Measurements from ENCODE around the gene ABHD13.
"Not testable (repeated sequence)": the region's sequence is repeated elsewhere in the genome, so short reads cannot be mapped to it uniquely, and the experiment has no call there.

The ABHD13 gene

GRCh38 chr13:108218044-108218974 is at the start of gene ABHD13:
Gene ABHD13, plus strand, starts transcription at chr13:108218392. Its CDS starts 10,827 bp downstream, at chr13:108229219.
- peak; percentile 91 for DNase-seq

- DNase-seq: no peak
These were observed 49.3 kb upstream of the ABHD13 start for GRCh38 chr13:108168929-108169328.

GRCh38 chr13:108176685-108177274 is 41.4 kb upstream of the ABHD13 start:
- DNase-seq: peak; percentile 63

DNA sequence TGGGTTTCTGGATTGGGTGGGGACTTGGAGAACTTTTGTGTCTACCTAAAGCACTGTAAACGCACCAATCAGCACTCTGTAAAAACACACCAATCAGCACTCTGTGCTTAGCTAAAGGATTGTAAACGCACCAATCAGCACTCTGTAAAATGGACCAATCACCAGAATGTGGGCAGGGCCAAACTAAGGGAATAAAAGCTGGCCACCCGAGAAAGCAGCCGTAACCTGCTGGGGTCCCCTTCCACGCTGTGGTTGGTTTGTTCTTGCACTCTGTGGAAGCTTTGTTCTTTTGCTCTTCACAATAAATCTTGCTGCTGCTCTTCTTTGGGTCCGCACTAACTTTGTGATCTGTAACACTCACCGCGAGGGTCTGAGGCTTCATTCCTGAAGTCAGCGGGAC is 40.1 kb upstream of the ABHD13 start:
- DNase-seq: no peak

GRCh38 chr13:108182652-108183051 is 35.5 kb upstream of the ABHD13 start:
- no peak for DNase-seq

DNA sequence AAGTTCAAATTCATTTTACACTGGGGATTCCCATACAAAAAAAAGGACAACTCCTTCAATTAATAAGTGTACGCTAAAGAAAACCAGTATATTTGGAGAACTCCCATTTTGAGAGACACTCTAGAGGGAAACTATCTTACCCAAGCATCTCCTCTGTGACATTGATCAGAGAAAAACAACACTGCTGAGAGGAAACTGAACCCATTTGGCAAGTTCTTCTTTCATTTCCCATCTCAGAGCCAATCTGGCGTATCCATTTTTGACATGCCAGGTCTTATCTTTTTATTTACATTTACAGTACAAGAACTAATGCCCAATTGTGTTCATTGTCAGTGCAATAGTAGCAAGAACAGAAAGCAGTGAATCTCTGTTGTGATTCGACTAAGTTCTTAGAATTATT is 33.0 kb upstream of the ABHD13 start:
- no peak for DNase-seq

GRCh38 chr13:108188260-108188659 is 29.9 kb upstream of the ABHD13 start:
- DNase-seq: no peak

- no peak for DNase-seq
These were observed 27.3 kb upstream of the ABHD13 start for GRCh38 chr13:108190897-108191296.

- no peak for DNase-seq
These were observed 24.4 kb upstream of the ABHD13 start for GRCh38 chr13:108193806-108194205.

GRCh38 chr13:108194435-108194936 is 23.7 kb upstream of the ABHD13 start:
- no peak for DNase-seq

- DNase-seq: no peak
These were observed 23.0 kb upstream of the ABHD13 start for GRCh38 chr13:108195146-108195545.

- DNase-seq: no peak
These were observed 22.3 kb upstream of the ABHD13 start for GRCh38 chr13:108195861-108196260.

DNA sequence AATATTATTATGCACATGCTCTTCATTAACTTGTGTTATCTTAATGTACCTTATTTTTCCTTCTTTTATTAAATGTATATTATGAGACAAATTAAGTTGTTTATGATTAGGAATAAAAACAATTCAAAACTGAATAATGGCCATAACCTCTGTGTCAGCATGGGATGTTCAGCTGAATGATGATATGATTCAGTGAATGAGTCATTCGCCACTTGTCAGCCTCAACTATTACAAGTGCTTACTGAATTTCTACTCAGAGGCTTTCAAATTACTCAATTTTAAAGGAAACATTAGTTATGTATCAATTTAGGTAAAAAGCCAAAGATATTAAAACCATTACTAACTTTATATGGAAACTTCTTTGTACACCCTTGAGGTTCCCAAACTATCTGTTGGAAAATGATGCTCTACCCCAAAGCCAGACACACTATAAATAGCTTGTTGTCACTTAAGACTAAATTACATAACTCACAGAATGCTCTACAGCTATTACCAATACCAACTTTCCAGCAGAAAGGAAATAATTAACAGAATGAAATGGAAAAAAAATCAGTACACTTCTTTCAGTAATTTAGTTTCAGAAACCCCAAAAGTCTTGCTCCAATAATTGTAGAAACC is 17.3 kb upstream of the ABHD13 start:
- no peak for DNase-seq

GRCh38 chr13:108210551-108210950 is 7.6 kb upstream of the ABHD13 start:
- DNase-seq: no peak

- DNase-seq: no peak
These were observed 5.3 kb upstream of the ABHD13 start for GRCh38 chr13:108212886-108213285.

DNA sequence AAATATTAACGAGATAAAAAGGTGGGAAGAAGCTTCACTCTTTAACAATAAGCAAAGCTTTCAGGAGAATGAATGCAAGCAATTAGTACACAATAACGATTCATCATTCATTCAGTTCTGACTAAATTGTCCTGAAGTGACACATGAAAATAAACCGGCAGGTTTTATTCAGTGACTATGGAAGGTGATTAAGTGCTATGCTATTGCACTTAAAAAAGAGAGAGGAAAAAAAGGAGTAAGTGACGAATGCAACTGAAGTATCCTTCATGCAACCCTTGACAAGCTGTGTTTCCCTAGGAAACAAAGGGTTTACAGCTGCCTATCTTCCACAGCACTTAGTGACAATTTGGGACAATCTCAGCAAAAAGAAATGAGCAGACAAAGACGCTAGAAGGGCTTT is 4.2 kb upstream of the ABHD13 start:
- no peak for DNase-seq

DNA sequence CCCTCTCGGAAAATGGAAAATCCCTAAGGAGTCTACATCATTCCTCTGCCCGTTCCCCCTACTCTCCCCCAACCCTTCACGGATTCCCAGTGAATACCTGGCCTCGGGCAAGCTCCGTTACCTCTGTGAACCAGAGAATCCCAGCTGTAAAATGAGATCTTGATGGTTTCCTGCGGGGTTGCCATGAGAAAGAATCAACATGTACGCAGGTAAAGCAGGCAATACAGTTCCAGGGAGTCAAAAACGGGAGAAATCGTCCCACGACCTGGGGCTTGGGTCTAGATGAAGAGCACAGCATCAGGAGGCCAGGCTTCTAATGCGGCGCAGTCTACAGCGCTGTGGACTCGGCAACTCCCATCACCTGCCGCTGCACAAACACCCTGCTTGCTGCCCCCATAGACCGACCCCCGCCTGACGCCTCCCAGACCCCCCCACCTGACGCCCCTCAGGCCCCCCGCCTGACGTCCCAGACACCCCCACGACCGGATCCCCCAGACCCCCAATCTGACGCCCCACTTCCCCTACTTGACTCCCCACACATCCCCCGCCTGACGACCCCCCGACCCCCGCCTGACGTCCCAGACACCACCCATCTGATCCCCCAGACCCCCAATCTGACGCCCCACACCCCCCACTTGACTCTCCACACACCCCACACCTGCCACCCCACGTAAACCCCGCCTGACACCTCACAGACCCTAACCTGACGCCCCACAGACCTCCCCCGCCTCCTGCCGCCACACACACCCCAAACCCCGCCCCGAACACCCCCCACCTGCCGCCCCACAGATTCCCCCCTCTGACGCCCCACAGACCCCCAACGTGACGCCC is 3.5 kb upstream of the ABHD13 start:
- DNase-seq: no peak

DNA sequence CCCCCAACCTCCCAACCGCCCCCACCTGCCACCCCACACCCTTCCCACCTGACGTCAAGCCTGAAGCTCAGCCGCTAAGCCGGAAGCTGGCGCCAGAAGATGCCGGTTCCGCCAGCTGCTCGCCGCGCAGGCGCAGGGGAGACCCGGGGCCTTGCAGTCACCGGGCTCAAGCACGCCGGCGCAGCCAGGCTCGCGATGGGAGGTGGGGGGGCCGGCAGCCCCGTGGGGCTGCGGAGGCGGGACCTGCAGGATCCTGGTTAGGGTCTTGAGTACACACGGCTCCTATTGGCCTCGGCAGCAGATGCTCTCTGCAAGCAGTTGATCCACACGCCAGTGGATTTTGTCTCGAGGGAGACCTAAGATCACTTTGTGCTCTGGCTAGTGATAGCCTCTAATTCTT is 2.8 kb upstream of the ABHD13 start, which contains the start of gene LIG4:
Gene LIG4, minus strand, starts transcription at position 101 of the 400 bp plus-strand sequence. CDS start 4,268 bp downstream, outside the sequence.
- DNase-seq: peak; percentile 93

DNA sequence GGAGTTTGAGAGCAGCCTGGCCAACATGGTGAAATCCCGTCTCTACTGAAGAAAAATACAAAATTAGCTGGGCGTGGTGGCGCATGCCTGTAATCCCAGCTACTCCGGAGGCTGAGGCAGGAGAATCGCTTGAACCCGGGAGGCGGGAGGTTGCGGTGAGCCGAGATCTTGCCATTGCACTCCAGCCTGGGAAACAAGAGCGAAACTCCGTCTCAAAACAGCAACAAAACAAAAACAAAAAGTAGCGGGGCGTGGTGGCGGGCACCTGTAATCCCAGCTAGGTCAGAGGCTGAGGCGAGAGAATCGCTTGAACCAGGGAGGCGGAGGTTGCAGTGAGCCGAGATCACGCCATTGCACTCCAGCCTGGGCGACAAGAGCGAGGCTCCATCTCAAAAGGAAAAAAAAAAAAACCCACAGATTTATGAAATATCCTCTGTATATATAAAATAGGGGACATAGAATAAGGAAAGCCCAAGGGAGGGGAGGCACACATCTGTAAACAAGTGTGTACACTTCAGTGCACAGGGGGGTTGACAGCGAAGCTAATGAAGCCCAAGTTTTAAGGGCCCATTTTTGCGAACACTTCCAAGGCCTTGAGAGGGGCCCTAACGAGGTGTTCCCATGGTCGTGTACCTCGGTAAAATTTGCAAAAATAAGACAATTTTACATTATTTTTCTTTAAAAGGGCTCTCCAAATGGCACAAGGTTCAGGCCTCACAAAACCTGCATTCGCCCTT is 717 bp upstream of the ABHD13 start:
- DNase-seq: not testable (repeated sequence)

DNA sequence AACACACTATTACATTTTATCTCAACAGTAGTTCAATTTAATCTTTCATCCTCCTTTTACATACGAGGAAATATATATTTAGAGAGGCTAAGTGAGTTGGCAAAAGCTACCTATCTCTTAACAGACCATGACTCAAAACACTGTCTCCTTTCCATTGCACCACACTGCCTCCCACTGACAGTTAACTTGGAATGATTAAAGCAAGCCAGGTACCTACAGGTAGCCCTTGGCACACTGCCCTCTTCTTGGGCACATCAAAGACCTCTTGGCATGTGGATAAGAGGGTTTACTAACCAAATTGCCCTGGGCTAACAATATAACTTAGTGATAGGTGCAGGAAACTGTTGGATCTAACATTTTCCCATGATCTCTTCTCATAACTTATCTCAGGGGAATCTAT is 1.8 kb downstream of the ABHD13 start:
- DNase-seq: peak; percentile 23

- DNase-seq: no peak
These were observed 5.7 kb downstream of the ABHD13 start for GRCh38 chr13:108223687-108224503.
